Raji (cell line): ENCODE results near the gene SMIM23.

Source experiments
- POLR2A ChIP-seq: IDR thresholded peaks from 2 replicates; pipeline ENCODE4 v1.6.1; 2011; ENCODE audit warnings: low read depth, low read length, control low read depth; ENCODE audit not compliant: insufficient read depth

SMIM23 gene

GRCh38 chr5:171785517-171785916 is at the start of gene SMIM23:
Gene SMIM23 (plus strand): TSS chr5:171785817. CDS start chr5:171785872, 55 bp downstream.
- TF ChIP-seq POLR2A: no peak

- no peak for TF ChIP-seq POLR2A
These were observed 48.4 kb upstream of the SMIM23 start for GRCh38 chr5:171736976-171737891.

GRCh38 chr5:171738501-171738900 is 47.1 kb upstream of the SMIM23 start:
- TF ChIP-seq POLR2A: no peak

GRCh38 chr5:171739271-171739670 is 46.3 kb upstream of the SMIM23 start:
- no peak for TF ChIP-seq POLR2A

- no peak for TF ChIP-seq POLR2A
These were observed 42.1 kb upstream of the SMIM23 start for GRCh38 chr5:171743436-171744076.

- no peak for TF ChIP-seq POLR2A
These were observed 41.4 kb upstream of the SMIM23 start for GRCh38 chr5:171744264-171744663.

GRCh38 chr5:171744882-171745281 is 40.7 kb upstream of the SMIM23 start:
- TF ChIP-seq POLR2A: no peak

GRCh38 chr5:171745602-171746001 is 40.0 kb upstream of the SMIM23 start:
- TF ChIP-seq POLR2A: no peak

GRCh38 chr5:171747061-171747859 is 38.4 kb upstream of the SMIM23 start:
- TF ChIP-seq POLR2A: no peak

- no peak for TF ChIP-seq POLR2A
These were observed 36.9 kb upstream of the SMIM23 start for GRCh38 chr5:171748720-171749119.

- no peak for TF ChIP-seq POLR2A
These were observed 36.3 kb upstream of the SMIM23 start for GRCh38 chr5:171749365-171749764.

- TF ChIP-seq POLR2A: no peak
These were observed 35.3 kb upstream of the SMIM23 start for GRCh38 chr5:171750311-171750788.

- TF ChIP-seq POLR2A: no peak
These were observed 30.2 kb upstream of the SMIM23 start for GRCh38 chr5:171755354-171755821.

GRCh38 chr5:171757853-171758535 is 27.6 kb upstream of the SMIM23 start:
- no peak for TF ChIP-seq POLR2A

GRCh38 chr5:171759777-171760176 is 25.8 kb upstream of the SMIM23 start:
- TF ChIP-seq POLR2A: no peak

GRCh38 chr5:171762021-171762608 is 23.5 kb upstream of the SMIM23 start:
- no peak for TF ChIP-seq POLR2A
